ENCODE data around the gene DUOXA1. TPM values are rescaled to one million over a fixed set of nuclear protein-coding genes. Genes with fewer than 3 reads are reported as not detected.

DUOXA1 gene
- total and polyA plus RNA-seq, 2 of the 4 experiments (the other 2 are of a cell fraction) = 0.02 TPM; not detected in 1

DNA sequence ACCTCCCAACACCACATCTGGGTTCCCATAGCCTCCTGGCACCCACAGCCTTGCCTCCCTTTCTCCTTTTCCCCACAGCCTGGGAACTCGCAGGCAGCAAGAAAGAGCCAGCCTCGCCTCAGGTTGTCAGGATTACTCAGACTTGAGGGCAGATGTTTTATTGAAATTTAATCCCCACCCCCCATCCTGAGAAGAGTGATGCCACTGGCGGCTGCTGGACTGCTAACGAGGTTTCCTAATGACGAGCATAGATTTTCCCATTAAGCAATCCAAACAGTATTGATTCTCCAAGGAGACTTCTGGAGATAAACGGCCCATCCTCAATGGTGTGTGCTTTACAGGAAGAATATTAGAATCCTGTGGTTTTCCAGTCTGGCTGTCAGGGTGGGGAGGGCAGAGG, 44.4 kb upstream of the DUOXA1 start:
- no peak overlapping the region for H2BK120ac ChIP-seq (ENCODE audit: low read depth, low read length)
- no CpG with 5 or more reads among the region's 6 CpGs for WGBS, 2 experiments (ENCODE audit: extremely low coverage in 2 of 2, insufficient read length in 1 of 2)

More for the DNA sequence above, 44.4 kb upstream of the DUOXA1 start:
- intact Hi-C loops (cut with micrococcal nuclease) = no loop called here
- H4K5ac ChIP-seq (ENCODE audit: low read depth, low read length) = no peak overlapping the region
- no peak overlapping the region for H3K27ac ChIP-seq (ENCODE audit: insufficient read depth, low read length)
- ChIA-PET CTCF (no interaction called here), POLR2A (ENCODE audit: unreplicated experiment) (no interaction called here)
- no peak overlapping the region for H2AFZ ChIP-seq (replicated peaks; ENCODE audit: low read length, poor library complexity)
- no peak overlapping the region for H3K18ac ChIP-seq (ENCODE audit: low read depth, low read length)
- H3K79me1 ChIP-seq (ENCODE audit: low read depth in 1 of 2, low read length in 2 of 2) = no peaks in the 10 kb centered on the region
- H3K4me1 ChIP-seq (ENCODE audit: control insufficient read depth, insufficient read depth, low read length) = no peaks in the 10 kb centered on the region
- DNase-seq = no peak
- no peak overlapping the region for H3K56ac ChIP-seq (ENCODE audit: extremely low read depth, insufficient read depth, low read length)
- no peak overlapping the region for H2AK9ac ChIP-seq (replicated peaks; ENCODE audit: low read depth, low read length, poor library complexity)
- no peaks in the 10 kb centered on the region for H3K27me3 ChIP-seq (ENCODE audit: control insufficient read depth, insufficient read depth, low read length)
- H3K4ac ChIP-seq (ENCODE audit: low read depth, low read length) = no peak overlapping the region
- H3K23ac ChIP-seq (ENCODE audit: low read depth, low read length) = no peak overlapping the region
- in situ Hi-C loops (cut with MboI; ENCODE audit: low sequenced_read_pairs) = no loop called here
- H3K36me3 ChIP-seq (ENCODE audit: control insufficient read depth, insufficient read depth, low read length) = peaks cover 10% of the 10 kb centered on the region
- no peak for ATAC-seq (ENCODE audit: low read depth)
- no peak overlapping the region for H3K14ac ChIP-seq (replicated peaks; ENCODE audit: low read depth, low read length)
- H2AK5ac ChIP-seq (ENCODE audit: low read depth, low read length) = no peak overlapping the region
- no peaks in the 10 kb centered on the region for H3K9me3 ChIP-seq (ENCODE audit: control insufficient read depth, insufficient read depth, low read length)
- no peak overlapping the region for H2BK20ac ChIP-seq (ENCODE audit: low read depth, low read length)
- H2BK15ac ChIP-seq (ENCODE audit: low read depth, low read length) = no peak overlapping the region
- no TSS peak for BruUV-seq (replicated peaks)
- dilution Hi-C loops (cut with HindIII; ENCODE audit: low sequenced_read_pairs, unreplicated experiment) = no loop called here
- H3K4me3 ChIP-seq (ENCODE audit: insufficient read depth, low read depth, low read length) = no peak overlapping the region
- no peak overlapping the region for H4K91ac ChIP-seq (ENCODE audit: insufficient read depth, low read depth, low read length)
- H3K4me2 ChIP-seq (ENCODE audit: low read depth, low read length) = no peak overlapping the region
- H2BK5ac ChIP-seq (ENCODE audit: low read depth, low read length, poor library complexity, severe bottlenecking) = no peak overlapping the region
- H4K8ac ChIP-seq (ENCODE audit: low read depth in 2 of 2, low read length in 2 of 2) = no peak overlapping the region
- TF ChIP-seq RCOR1 (IDR thresholded peaks at IDR 0.05; ENCODE audit: insufficient replicate concordance, low read length) (no peak), MAZ (IDR thresholded peaks at IDR 0.05; ENCODE audit: borderline replicate concordance, low read depth, low read length) (no peak), BHLHE40 (IDR thresholded peaks at IDR 0.05; ENCODE audit: low read depth, low read length) (no peak), POLR2A (IDR thresholded peaks at IDR 0.05; ENCODE audit: low read depth, low read length) (no peak), FOS (IDR thresholded peaks at IDR 0.05; ENCODE audit: low read depth, low read length) (no peak), MAFK (IDR thresholded peaks at IDR 0.05; ENCODE audit: low read depth, low read length) (no peak), MXI1 (IDR thresholded peaks at IDR 0.05; ENCODE audit: borderline replicate concordance, low read depth, low read length) (no peak), CHD1 (IDR thresholded peaks at IDR 0.05; ENCODE audit: low read depth, low read length) (no peak), RAD21 (IDR thresholded peaks at IDR 0.05; ENCODE audit: low read length) (no peak), NFE2L2 (IDR thresholded peaks at IDR 0.05; ENCODE audit: low read depth, low read length) (no peak), RFX5 (IDR thresholded peaks at IDR 0.05; ENCODE audit: low read depth, low read length) (no peak), ELK1 (IDR thresholded peaks at IDR 0.05; ENCODE audit: borderline replicate concordance, low read depth, low read length) (no peak), CTCF (conservative IDR thresholded peaks at IDR 0.05; ENCODE audit: low read depth, low read length) (no peak), CEBPB (IDR thresholded peaks at IDR 0.05; ENCODE audit: low read depth, low read length) (no peak), SMC3 (IDR thresholded peaks at IDR 0.05; ENCODE audit: low read depth, low read length) (no peak)
- TF ChIP-seq, protein P1, sequence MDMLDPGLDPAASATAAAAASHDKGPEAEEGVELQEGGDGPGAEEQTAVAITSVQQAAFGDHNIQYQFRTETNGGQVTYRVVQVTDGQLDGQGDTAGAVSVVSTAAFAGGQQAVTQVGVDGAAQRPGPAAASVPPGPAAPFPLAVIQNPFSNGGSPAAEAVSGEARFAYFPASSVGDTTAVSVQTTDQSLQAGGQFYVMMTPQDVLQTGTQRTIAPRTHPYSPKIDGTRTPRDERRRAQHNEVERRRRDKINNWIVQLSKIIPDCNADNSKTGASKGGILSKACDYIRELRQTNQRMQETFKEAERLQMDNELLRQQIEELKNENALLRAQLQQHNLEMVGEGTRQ (IDR thresholded peaks at IDR 0.05; ENCODE audit: low read depth, low read length) = no peak
- H3K9me1 ChIP-seq (ENCODE audit: insufficient read depth, low read length) = no peaks in the 10 kb centered on the region
- no peaks in the 10 kb centered on the region; the same call in 1 of the 2 replicates for H4K20me1 ChIP-seq (ENCODE audit: insufficient read depth, low read length)
- H3K9ac ChIP-seq (ENCODE audit: low read depth, low read length) = no peak overlapping the region

All from IMR-90 (cell line).